IPS DF 6.9 (cell line): Measurements from ENCODE around the gene EXOC4.

Experiments
- DNase-seq: peaks from one replicate; pipeline ENCODE4 v3.0.0-alpha.2; 2013; ENCODE audit warnings: low read depth, low spot score
- H3K27ac ChIP-seq: one replicate; pipeline ENCODE4 v1.5.1; 2013; ENCODE audit warnings: low read length, control low read depth
- H3K27me3 ChIP-seq: 2 replicates; pipeline ENCODE4 v1.6.1; 2013; ENCODE audit warnings: mild to moderate bottlenecking, low read length; ENCODE audit not compliant: control insufficient read depth, insufficient read depth
- H3K36me3 ChIP-seq: 2 replicates; pipeline ENCODE4 v1.6.1; 2013; ENCODE audit warnings: low read length; ENCODE audit not compliant: control insufficient read depth, insufficient read depth
- H3K4me1 ChIP-seq: 2 replicates; pipeline ENCODE4 v1.6.1; 2013; ENCODE audit warnings: low read length; ENCODE audit not compliant: control insufficient read depth, insufficient read depth
- H3K4me3 ChIP-seq: 2 replicates; pipeline ENCODE4 v1.5.1; 2013; ENCODE audit warnings: mild to moderate bottlenecking, low read length
- H3K9me3 ChIP-seq: 2 replicates; pipeline ENCODE4 v1.6.1; 2013; ENCODE audit warnings: low read length, inconsistent platforms; ENCODE audit not compliant: control insufficient read depth, insufficient read depth
- WGBS: extraction: QIAGEN DNeasy Blood & Tissue Kit; methylation state at CpG from one replicate; pipeline ENCODE4 v1.1.7; 2013; ENCODE audit warnings: mixed read lengths, missing lambda C conversion rate; ENCODE audit not compliant: insufficient read length, insufficient coverage; 5-methylcytosine and 5-hydroxymethylcytosine counted together

The EXOC4 gene

GRCh38 chr7:134058521-134058920 lies 805.6 kb downstream of the EXOC4 start:
- Histone ChIP-seq H3K27me3 (no peaks in the 10 kb centered on the region), H3K4me3 (no peak overlapping the region), H3K36me3 (no peaks in the 10 kb centered on the region), H3K9me3 (no peaks in the 10 kb centered on the region), H3K27ac (no peak overlapping the region), H3K4me1 (no peaks in the 10 kb centered on the region)
- WGBS, result no CpG with 5 or more reads among the region's 3 CpGs
- no peak for DNase-seq

- DNase-seq, result peak; percentile 20
- no peaks in the 10 kb centered on the region for H3K27me3 ChIP-seq
- no peak overlapping the region for H3K4me3 ChIP-seq
- no peaks in the 10 kb centered on the region for H3K36me3 ChIP-seq
- H3K4me1 ChIP-seq, result no peaks in the 10 kb centered on the region
- whole genome bisulfite sequencing, result no CpG with 5 or more reads among the region's 4 CpGs
- H3K27ac ChIP-seq, result no peak overlapping the region
- no peaks in the 10 kb centered on the region for H3K9me3 ChIP-seq
These were observed 806.1 kb downstream of the EXOC4 start for GRCh38 chr7:134058980-134059379.

DNA sequence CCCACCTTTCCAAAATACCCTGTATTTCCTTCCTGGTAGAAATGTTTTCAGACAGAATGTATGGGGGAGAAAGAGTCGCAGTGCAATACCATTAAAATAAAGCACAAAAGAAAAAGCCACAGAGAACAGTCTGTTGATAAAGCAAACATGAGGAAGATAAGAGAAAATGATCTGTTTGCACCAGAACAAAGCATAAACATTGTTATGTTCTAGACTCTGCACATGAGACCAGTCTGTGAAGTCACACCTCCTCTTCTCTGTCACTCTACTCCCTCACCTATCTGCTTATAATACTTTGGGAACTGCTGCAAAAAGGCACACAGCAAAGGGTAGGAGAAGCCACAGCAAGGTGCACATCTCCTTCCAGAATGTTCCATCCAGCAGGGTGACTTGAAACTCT lies 807.0 kb downstream of the EXOC4 start:
- no peaks in the 10 kb centered on the region for H3K27me3 ChIP-seq
- H3K9me3 ChIP-seq, result no peaks in the 10 kb centered on the region
- H3K27ac ChIP-seq, result no peak overlapping the region
- no peaks in the 10 kb centered on the region for H3K36me3 ChIP-seq
- 0 out of 2 replicates have a peak, but pooled peaks cover 1% of the 10 kb centered on the region for H3K4me1 ChIP-seq
- no peak overlapping the region for H3K4me3 ChIP-seq
- no peak for DNase-seq
- no CpG with 5 or more reads among the region's 1 CpG for WGBS

DNA sequence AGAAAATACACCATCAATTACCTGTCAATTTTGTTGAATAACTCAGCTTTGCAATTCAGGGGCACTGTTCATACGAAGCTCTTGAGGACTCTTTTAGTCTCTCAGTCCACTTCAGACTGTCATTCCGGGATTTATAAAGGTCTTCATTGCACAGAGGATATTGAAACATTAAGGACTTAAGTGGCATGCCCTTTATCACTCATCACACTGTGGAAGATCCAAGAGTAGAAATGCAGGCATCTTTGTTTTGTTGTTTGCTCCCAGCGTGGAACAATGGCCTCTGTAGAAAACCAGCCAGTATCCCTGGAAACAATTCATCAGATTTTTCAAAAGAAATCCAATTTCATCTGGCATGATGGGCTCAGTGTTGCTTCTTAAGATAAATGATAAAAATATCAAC lies 808.0 kb downstream of the EXOC4 start:
- no CpG with 5 or more reads among the region's 3 CpGs for WGBS
- no peak for DNase-seq

DNA sequence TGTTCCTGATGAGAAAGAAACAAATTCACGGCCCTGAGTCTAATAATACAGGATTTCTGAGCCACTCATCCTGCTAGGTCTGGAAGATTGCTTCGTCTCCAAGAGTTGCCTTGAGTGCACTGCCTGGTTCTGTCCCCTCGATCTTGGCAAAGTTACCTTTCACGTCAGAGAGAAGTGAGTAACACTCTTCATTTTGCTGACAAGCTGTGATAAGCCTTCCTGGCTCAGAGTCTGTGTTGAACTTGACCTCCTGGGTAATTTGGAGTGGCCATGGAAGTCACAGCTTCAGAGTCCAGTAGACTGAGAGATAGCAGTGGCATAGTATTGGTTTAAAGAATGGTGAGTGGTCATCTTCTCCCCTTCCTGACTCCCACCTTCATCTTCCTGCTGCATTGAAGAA lies 809.6 kb downstream of the EXOC4 start:
- H3K4me3 ChIP-seq, result no peak overlapping the region
- 0 out of 2 replicates have a peak, but pooled peaks cover 1% of the 10 kb centered on the region for H3K4me1 ChIP-seq
- no peak overlapping the region for H3K27ac ChIP-seq
- no peaks in the 10 kb centered on the region for H3K27me3 ChIP-seq
- no peaks in the 10 kb centered on the region for H3K36me3 ChIP-seq
- no peak for DNase-seq
- no peaks in the 10 kb centered on the region for H3K9me3 ChIP-seq
- WGBS, result no CpG with 5 or more reads among the region's 4 CpGs

More for the DNA sequence above, 808.0 kb downstream of the EXOC4 start:
- Histone ChIP-seq H3K36me3 (no peaks in the 10 kb centered on the region), H3K9me3 (no peaks in the 10 kb centered on the region), H3K4me3 (no peak overlapping the region), H3K27ac (no peak overlapping the region), H3K27me3 (no peaks in the 10 kb centered on the region), H3K4me1 (0 out of 2 replicates have a peak, but pooled peaks cover 1% of the 10 kb centered on the region)

DNA sequence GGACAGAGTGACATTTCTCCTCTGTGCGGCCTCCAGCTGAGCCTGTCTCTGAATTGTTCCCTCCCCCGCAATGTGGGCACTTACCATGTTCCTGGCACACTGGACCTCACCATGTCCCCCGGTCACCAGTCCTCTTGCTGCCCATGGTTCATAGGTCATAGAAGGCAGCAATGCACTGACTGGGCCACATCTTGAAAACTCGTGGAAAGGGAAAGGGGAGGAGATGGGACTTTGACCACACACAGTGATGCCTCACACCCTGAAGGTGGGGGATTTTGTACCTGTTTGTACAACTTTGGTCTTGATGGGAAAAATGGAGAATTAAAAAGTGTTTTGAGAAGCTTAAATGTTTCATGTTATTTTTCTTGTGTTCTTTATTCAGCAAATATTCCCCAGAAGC lies 812.5 kb downstream of the EXOC4 start:
- Histone ChIP-seq H3K4me3 (no peak overlapping the region), H3K9me3 (no peaks in the 10 kb centered on the region), H3K36me3 (no peaks in the 10 kb centered on the region), H3K4me1 (0 out of 2 replicates have a peak, but pooled peaks cover 1% of the 10 kb centered on the region), H3K27me3 (no peaks in the 10 kb centered on the region), H3K27ac (no peak overlapping the region)
- no CpG with 5 or more reads among the region's 4 CpGs for WGBS
- DNase-seq, result no peak

- DNase-seq, result no peak
- Histone ChIP-seq H3K36me3 (no peaks in the 10 kb centered on the region), H3K9me3 (no peaks in the 10 kb centered on the region), H3K27me3 (no peaks in the 10 kb centered on the region), H3K4me1 (0 out of 2 replicates have a peak, but pooled peaks cover 1% of the 10 kb centered on the region), H3K27ac (no peak overlapping the region), H3K4me3 (no peak overlapping the region)
- no CpG with 5 or more reads among the region's 4 CpGs for WGBS
These were observed 814.3 kb downstream of the EXOC4 start for GRCh38 chr7:134067164-134067563.

DNA sequence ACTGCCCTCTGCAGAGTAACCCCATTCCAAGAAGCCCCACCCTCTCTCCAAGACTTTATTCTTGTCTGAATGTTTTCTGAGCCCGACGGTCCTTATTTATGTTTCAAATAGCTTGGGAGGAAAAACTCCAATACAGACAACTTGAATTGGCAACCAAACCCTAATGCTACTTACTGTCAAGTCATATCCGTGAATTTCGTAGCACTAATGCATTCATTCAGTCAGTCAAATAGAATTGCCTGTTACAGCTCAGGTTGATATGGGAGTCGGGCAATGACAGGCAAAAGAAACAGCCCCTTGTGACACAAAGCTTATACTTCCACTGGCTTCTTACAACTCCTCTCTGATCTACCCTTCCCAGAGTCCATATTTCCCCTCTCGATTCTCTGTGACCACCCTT lies 815.8 kb downstream of the EXOC4 start:
- WGBS, result no CpG with 5 or more reads among the region's 6 CpGs
- H3K9me3 ChIP-seq, result no peaks in the 10 kb centered on the region
- H3K4me1 ChIP-seq, result 0 out of 2 replicates have a peak, but pooled peaks cover 1% of the 10 kb centered on the region
- no peak overlapping the region for H3K4me3 ChIP-seq
- H3K36me3 ChIP-seq, result no peaks in the 10 kb centered on the region
- no peak for DNase-seq
- H3K27ac ChIP-seq, result no peak overlapping the region
- no peaks in the 10 kb centered on the region for H3K27me3 ChIP-seq

GRCh38 chr7:134069187-134069586 lies 816.3 kb downstream of the EXOC4 start:
- no peak overlapping the region for H3K4me3 ChIP-seq
- DNase-seq, result no peak
- H3K9me3 ChIP-seq, result no peaks in the 10 kb centered on the region
- H3K36me3 ChIP-seq, result no peaks in the 10 kb centered on the region
- H3K27me3 ChIP-seq, result no peaks in the 10 kb centered on the region
- H3K27ac ChIP-seq, result no peak overlapping the region
- H3K4me1 ChIP-seq, result 0 out of 2 replicates have a peak, but pooled peaks cover 1% of the 10 kb centered on the region
- no CpG with 5 or more reads among the region's 2 CpGs for WGBS

DNA sequence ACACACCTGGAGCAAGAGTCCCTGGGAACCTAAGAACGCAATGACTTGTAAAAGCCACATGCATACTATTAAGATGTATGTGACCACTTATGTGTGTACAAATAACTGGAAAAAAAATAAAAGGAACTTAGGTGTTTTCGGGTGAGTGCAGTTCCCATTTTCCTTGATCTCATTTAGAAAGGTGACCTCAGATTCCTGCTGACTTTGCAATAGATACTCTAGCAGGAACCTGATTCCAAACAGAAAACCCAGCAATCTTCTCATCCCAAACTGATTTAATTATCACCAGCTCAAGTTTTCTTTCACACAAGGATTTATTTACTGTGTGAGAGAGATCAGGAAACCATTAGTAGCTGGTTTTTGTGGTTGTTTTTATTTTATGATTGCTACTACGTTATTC lies 817.8 kb downstream of the EXOC4 start:
- Histone ChIP-seq H3K27me3 (no peaks in the 10 kb centered on the region), H3K36me3 (no peaks in the 10 kb centered on the region), H3K9me3 (no peaks in the 10 kb centered on the region), H3K4me1 (no peaks in the 10 kb centered on the region), H3K27ac (no peak overlapping the region), H3K4me3 (no peak overlapping the region)
- no peak for DNase-seq
- WGBS, result no CpG with 5 or more reads among the region's 3 CpGs
